Fibroblast of the conjunctiva (primary cell): Measurements from ENCODE around the gene ANKK1.

Experiments used
- DNase-seq: peaks from one replicate; pipeline ENCODE4 v3.0.0-alpha.2; 2010; ENCODE audit warnings: low read depth

The ANKK1 gene

GRCh38 chr11:113387605-113388211 is at the start of gene ANKK1:
Gene ANKK1, plus strand, starts transcription at chr11:113387779. Its CDS starts 106 bp downstream, at chr11:113387885.
- no peak for DNase-seq

GRCh38 chr11:113338730-113339129 is 48.8 kb upstream of the ANKK1 start:
- DNase-seq: no peak

GRCh38 chr11:113339929-113340589 is 47.5 kb upstream of the ANKK1 start:
- DNase-seq: no peak

- DNase-seq: no peak
Observed at GRCh38 chr11:113341388-113342165, 46.0 kb upstream of the ANKK1 start.

- DNase-seq: no peak
Observed at GRCh38 chr11:113345978-113346377, 41.6 kb upstream of the ANKK1 start.

GRCh38 chr11:113349528-113349927 is 38.1 kb upstream of the ANKK1 start:
- no peak for DNase-seq

- no peak for DNase-seq
Observed at GRCh38 chr11:113350336-113351067, 37.1 kb upstream of the ANKK1 start.

GRCh38 chr11:113351068-113351450 is 36.5 kb upstream of the ANKK1 start:
- DNase-seq: no peak

GRCh38 chr11:113351480-113351879 is 36.1 kb upstream of the ANKK1 start:
- no peak for DNase-seq

GRCh38 chr11:113356203-113356602 is 31.4 kb upstream of the ANKK1 start:
- DNase-seq: no peak

GRCh38 chr11:113363406-113363805 is 24.2 kb upstream of the ANKK1 start:
- DNase-seq: no peak

- no peak for DNase-seq
Observed at GRCh38 chr11:113363996-113364641, 23.5 kb upstream of the ANKK1 start.

GRCh38 chr11:113365895-113366294 is 21.7 kb upstream of the ANKK1 start:
- no peak for DNase-seq

GRCh38 chr11:113369411-113369810 is 18.2 kb upstream of the ANKK1 start:
- DNase-seq: no peak

GRCh38 chr11:113370634-113371033 is 16.9 kb upstream of the ANKK1 start:
- no peak for DNase-seq

- DNase-seq: no peak
Observed at GRCh38 chr11:113372309-113372708, 15.3 kb upstream of the ANKK1 start.

GRCh38 chr11:113373306-113373705 is 14.3 kb upstream of the ANKK1 start:
- no peak for DNase-seq

GRCh38 chr11:113373981-113374560 is 13.5 kb upstream of the ANKK1 start:
- no peak for DNase-seq

- DNase-seq: no peak
Observed at GRCh38 chr11:113375402-113375801, 12.2 kb upstream of the ANKK1 start.

- no peak for DNase-seq
Observed at GRCh38 chr11:113376156-113376555, 11.4 kb upstream of the ANKK1 start.

GRCh38 chr11:113377681-113378412 is 9.7 kb upstream of the ANKK1 start:
- no peak for DNase-seq
